ENCODE results near the gene TROAP. TPM values are rescaled to one million over a fixed set of nuclear protein-coding genes. Genes with fewer than 3 reads are reported as not detected.
A peak's percentile ranks its signal among the peaks of the same experiment; 100 is the strongest.
"Not testable (repeated sequence)": the region's sequence is repeated elsewhere in the genome, so short reads cannot be mapped to it uniquely, and the experiment has no call there.

TROAP gene
- 0.48 TPM for total RNA-seq

GRCh38 chr12:49322708-49323523 is at the start of gene TROAP:
Gene TROAP, plus strand, starts transcription at chr12:49323255. Its CDS starts 354 bp downstream, at chr12:49323609.
- DNase-seq (ENCODE audit: low spot score) = peak; percentile 96
- peak; percentile 98 for ATAC-seq

- no peak for ATAC-seq
- DNase-seq (ENCODE audit: low spot score) = no peak
Measured at GRCh38 chr12:49273726-49274395, 49.2 kb upstream of the TROAP start.

DNA sequence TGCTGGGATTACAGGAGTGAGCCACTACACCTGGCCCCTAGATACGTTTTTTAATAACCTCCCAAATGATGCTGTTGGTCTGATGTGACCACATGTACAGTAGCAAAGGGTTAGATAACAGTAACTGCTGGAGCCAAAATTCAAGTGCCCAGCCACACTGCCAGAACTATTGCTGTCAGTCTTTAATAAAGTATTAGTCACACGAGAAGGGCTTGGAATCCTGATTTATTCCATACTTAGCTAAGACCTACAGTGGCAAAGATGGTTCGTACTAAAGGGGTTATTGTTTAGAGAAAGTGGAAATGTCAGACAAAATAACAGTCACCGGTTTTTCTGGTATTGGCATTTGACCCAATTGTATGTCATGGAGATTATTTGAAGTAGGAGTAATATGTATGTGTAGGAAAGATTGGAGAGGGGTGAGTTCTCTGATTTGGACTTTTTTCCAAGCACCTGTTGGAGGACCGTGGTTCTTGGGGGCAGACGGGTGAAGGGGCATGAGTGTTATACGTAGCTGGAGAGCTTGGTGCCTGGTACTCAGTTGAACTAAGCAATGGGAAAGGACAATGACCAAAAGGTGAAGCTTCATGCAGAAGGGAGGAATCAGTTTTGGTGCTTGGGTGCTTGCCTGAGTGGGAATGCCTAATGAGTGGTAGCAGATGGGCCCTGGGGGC is 48.5 kb upstream of the TROAP start:
- DNase-seq (ENCODE audit: low spot score) (no peak), ATAC-seq (no peak)

GRCh38 chr12:49276304-49277290 is 46.5 kb upstream of the TROAP start:
- ATAC-seq = peak; percentile 31
- DNase-seq (ENCODE audit: low spot score) = no peak

- DNase-seq (ENCODE audit: low spot score) = no peak
- ATAC-seq = no peak
Measured at GRCh38 chr12:49277466-49277865, 45.6 kb upstream of the TROAP start.

GRCh38 chr12:49279706-49280159 is 43.3 kb upstream of the TROAP start:
- ATAC-seq (peak; percentile 39), DNase-seq (ENCODE audit: low spot score) (no peak)

DNA sequence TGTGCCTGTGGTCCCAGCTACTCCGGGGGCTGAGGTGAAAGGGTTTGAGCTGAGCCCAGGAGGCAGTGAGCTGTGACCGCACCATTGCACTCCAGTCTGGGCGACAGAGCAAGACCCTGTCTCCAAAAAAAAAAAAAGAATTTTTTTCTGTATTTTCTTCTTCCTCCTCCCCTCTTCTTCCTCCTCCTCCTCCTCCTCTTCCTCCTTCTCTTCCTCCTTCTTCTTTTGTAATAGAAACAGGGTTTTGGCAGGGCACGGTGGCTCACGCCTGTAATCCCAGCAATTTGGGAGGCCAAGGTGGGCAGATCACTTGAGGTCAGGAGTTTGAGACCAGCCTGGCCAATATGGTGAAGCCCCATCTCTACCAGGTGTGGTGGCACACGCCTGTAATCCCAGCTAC is 42.5 kb upstream of the TROAP start:
- not testable (repeated sequence) for ATAC-seq; DNase-seq (ENCODE audit: low spot score)

GRCh38 chr12:49282302-49282701 is 40.8 kb upstream of the TROAP start:
- ATAC-seq (no peak), DNase-seq (ENCODE audit: low spot score) (no peak)

DNA sequence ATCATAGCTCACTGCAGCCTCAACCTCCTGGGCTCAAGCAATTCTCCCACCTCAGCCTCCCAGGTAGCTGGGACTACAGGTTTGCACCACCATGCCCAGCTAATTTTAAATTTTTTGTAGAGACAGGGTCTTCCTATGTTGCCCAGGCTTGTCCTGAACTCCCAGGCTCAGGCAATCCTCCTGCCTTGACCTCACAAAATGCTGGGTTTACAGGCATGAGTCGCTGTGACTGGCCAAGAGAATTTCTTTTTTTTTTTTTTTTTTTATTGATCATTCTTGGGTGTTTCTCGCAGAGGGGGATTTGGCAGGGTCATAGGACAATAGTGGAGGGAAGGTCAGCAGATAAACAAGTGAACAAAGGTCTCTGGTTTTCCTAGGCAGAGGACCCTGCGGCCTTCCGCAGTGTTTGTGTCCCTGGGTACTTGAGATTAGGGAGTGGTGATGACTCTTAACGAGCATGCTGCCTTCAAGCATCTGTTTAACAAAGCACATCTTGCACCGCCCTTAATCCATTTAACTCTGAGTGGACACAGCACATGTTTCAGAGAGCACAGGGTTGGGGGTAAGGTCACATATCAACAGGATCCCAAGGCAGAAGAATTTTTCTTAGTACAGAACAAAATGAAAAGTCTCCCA is 40.2 kb upstream of the TROAP start:
- DNase-seq (ENCODE audit: low spot score); ATAC-seq: not testable (repeated sequence)

DNA sequence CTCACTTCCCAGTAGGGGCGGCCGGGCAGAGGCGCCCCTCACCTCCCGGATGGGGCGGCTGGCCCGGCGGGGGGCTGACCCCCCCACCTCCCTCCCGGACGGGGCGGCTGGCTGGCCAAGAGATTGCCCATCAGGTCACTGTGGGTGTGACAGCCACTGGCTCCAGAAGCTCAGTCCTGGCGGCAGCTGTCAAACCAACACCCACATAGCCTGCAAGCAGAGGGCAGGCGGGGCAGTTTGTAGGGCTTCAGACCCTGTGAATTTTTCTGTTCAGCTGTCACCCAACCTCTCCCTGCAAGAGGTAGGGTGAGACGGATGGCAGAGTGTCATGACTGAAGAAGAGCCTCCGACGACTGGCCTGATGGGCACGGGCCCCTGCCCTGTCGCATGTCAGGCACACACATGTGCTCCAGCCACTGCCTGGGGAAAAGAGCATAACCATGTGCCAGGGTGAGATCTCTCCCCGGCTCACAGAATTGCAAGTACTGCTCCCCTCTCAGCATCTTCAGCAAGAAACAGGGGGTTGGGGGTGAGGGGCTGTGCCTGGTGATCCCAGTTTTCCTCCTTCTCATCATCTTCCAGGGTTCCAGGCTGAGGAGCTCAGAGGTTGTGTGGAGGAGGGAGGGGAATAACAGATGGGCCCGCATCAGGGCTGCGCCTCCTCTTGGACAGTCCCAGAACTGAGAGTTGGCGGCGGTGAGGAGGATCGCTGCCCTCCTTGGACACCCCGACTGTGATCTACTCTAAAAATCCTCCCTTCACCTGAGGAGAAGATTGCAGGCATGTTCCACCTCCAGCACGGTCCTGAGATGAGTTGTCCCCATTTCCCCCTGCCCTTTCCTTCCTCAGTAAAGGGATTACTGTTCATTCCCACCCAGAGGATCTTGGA is 39.3 kb upstream of the TROAP start:
- DNase-seq (ENCODE audit: low spot score) (no peak), ATAC-seq (no peak)

- ATAC-seq (no peak), DNase-seq (ENCODE audit: low spot score) (no peak)
Measured at GRCh38 chr12:49284672-49285071, 38.4 kb upstream of the TROAP start.

DNA sequence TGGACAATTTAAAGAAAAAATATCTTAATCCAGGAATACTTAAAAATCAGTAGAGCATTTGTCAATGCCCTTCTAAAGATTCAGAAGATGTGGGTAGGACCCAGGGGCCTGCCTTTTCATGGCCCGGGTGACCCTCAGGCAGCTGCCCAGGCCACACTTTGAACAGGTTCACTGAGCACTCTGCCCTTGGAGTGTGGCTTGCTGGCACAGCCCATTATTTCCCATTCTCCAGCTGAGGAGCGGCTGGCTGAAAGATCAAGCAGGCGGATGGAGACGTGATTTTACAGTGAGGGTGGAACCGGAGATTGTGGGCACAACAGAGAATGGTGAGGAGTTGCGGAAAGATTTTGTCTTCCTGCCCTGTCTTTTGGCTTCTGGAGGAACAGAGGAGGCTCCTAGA is 35.2 kb upstream of the TROAP start:
- no peak for ATAC-seq
- no peak for DNase-seq (ENCODE audit: low spot score)

GRCh38 chr12:49288412-49288853 is 34.6 kb upstream of the TROAP start:
- no peak for DNase-seq (ENCODE audit: low spot score)
- ATAC-seq = peak; percentile 87

GRCh38 chr12:49288922-49289555 is 34.0 kb upstream of the TROAP start:
- ATAC-seq (no peak), DNase-seq (ENCODE audit: low spot score) (no peak)

GRCh38 chr12:49292729-49293055 is 30.4 kb upstream of the TROAP start:
- ATAC-seq = no peak
- no peak for DNase-seq (ENCODE audit: low spot score)

DNA sequence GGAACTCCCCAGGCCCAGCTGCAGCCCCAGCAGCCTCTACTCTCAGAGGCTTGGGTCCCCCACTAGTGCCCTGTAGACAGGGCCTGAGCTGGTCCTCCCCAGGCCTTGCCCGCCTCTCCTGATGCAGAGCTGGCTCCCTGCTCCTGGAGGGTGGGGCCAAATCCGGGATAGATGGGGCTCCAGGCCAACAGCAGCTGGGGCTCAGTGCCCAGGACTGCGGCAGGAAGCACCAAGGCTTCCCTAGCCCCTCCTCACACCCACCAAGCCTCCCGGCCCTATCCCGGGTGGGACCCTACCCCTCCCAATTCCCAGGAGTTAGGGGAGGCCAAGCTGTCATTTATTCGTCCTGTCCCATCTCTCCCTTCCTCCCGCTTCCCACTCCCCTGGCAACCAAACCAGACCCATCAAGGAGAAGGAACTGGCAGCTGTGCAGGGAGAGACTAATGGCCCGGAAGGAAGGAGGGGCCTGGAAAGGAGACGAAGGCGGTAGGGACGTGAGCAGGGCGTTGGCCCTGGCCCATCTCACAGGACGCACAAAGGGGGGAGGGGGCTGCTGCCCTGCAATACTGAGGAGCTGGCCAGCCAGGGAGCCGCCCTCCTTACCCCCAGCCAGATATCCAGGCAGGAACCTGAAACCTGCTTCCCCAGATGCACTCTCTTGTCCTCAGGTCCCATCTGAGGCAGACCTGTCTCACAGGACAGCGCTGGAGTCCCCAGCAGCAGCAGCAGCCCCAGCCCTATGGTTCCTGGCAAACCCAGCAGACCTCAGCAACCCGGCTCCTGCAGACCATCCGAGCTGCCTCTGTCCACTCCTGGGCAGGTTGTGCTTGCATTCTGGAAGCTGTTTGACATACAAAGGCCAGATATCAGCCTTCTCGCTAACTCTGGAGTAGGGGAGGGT is 29.7 kb upstream of the TROAP start:
- no peak for DNase-seq (ENCODE audit: low spot score)
- no peak for ATAC-seq

GRCh38 chr12:49294086-49294803 is 28.8 kb upstream of the TROAP start:
- ATAC-seq (no peak), DNase-seq (ENCODE audit: low spot score) (no peak)

Measured in left lobe of liver (tissue), 2 donors.